ENCODE measurements around the gene RASL10A. TPM values are rescaled to one million over a fixed set of nuclear protein-coding genes. Genes with fewer than 3 reads are reported as not detected.

The RASL10A gene
- total RNA-seq, 1 experiment from 2014 or later = not detected

DNA sequence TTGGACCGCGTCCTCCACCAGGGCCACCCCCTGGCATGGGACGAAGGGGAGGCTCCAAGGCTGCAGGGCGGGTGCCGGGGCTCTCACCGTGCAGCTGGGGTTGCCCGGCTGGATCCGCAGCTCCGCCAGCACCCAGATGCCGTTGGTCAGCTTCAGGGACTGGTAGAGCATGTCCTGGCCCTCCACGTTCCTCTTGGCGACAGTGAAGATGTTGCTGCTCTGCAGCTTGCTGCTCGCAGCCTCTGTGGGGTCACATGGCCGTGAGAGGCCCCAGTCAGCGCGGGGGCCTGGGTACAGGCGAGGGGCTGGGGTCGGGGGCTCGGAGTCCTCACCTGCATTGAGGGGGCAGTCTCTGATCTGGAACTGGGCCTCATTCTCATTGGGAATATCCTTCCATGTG lies 14.8 kb upstream of the RASL10A start:
- no TSS peak for BruUV-seq (replicated peaks)
- TF ChIP-seq, protein P1, sequence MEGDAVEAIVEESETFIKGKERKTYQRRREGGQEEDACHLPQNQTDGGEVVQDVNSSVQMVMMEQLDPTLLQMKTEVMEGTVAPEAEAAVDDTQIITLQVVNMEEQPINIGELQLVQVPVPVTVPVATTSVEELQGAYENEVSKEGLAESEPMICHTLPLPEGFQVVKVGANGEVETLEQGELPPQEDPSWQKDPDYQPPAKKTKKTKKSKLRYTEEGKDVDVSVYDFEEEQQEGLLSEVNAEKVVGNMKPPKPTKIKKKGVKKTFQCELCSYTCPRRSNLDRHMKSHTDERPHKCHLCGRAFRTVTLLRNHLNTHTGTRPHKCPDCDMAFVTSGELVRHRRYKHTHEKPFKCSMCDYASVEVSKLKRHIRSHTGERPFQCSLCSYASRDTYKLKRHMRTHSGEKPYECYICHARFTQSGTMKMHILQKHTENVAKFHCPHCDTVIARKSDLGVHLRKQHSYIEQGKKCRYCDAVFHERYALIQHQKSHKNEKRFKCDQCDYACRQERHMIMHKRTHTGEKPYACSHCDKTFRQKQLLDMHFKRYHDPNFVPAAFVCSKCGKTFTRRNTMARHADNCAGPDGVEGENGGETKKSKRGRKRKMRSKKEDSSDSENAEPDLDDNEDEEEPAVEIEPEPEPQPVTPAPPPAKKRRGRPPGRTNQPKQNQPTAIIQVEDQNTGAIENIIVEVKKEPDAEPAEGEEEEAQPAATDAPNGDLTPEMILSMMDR (conservative IDR thresholded peaks at IDR 0.05) = no peak
- no peak for TF ChIP-seq EZH2 (IDR thresholded peaks at IDR 0.05; ENCODE audit: low read depth)
- H3K27me3 ChIP-seq (ENCODE audit: insufficient read depth, low read depth) = no peaks in the 10 kb centered on the region
- CTCF ChIA-PET = no interaction called here
- no peaks in the 10 kb centered on the region for H3K79me2 ChIP-seq (ENCODE audit: low read depth)
- no peak for DNase-seq
- POLR2A ChIA-PET (ENCODE audit: unreplicated experiment) = no interaction called here
- H3K4me2 ChIP-seq = no peak overlapping the region
- H3K4me3 ChIP-seq = no peak overlapping the region
- H3K4me1 ChIP-seq (replicated peaks; ENCODE audit: insufficient read depth) = no peaks in the 10 kb centered on the region
- no peak overlapping the region for H3K27ac ChIP-seq
- no peaks in the 10 kb centered on the region for H3F3A ChIP-seq (ENCODE audit: insufficient read depth, low read depth)
- H3K9me2 ChIP-seq (ENCODE audit: insufficient read depth) = no peaks in the 10 kb centered on the region
- H3K9me3 ChIP-seq (ENCODE audit: insufficient read depth, low read depth) = no peaks in the 10 kb centered on the region
- no peaks in the 10 kb centered on the region; the same call in 1 of the 2 replicates for H3K36me3 ChIP-seq (ENCODE audit: low read depth)
- H2AFZ ChIP-seq = no peak overlapping the region
- intact Hi-C loops (cut with micrococcal nuclease; ENCODE audit: unreplicated experiment) = no loop called here
- no peaks in the 10 kb centered on the region for H4K20me1 ChIP-seq (ENCODE audit: insufficient read depth)

GRCh38 chr22:29329581-29329980 lies 14.1 kb upstream of the RASL10A start:
- Histone ChIP-seq H3F3A (ENCODE audit: insufficient read depth, low read depth) (no peaks in the 10 kb centered on the region), H3K27ac (no peak overlapping the region), H3K4me3 (no peak overlapping the region), H4K20me1 (ENCODE audit: insufficient read depth) (no peaks in the 10 kb centered on the region), H3K9me3 (ENCODE audit: insufficient read depth, low read depth) (no peaks in the 10 kb centered on the region), H2AFZ (no peak overlapping the region), H3K4me2 (no peak overlapping the region), H3K36me3 (ENCODE audit: low read depth) (no peaks in the 10 kb centered on the region), H3K27me3 (ENCODE audit: insufficient read depth, low read depth) (no peaks in the 10 kb centered on the region), H3K79me2 (ENCODE audit: low read depth) (no peaks in the 10 kb centered on the region), H3K9me2 (ENCODE audit: insufficient read depth) (no peaks in the 10 kb centered on the region), H3K4me1 (replicated peaks; ENCODE audit: insufficient read depth) (no peaks in the 10 kb centered on the region)
- TF ChIP-seq, protein P1 (conservative IDR thresholded peaks at IDR 0.05) = no peak
- TF ChIP-seq EZH2 (IDR thresholded peaks at IDR 0.05; ENCODE audit: low read depth) = no peak
- no TSS peak for BruUV-seq (replicated peaks)
- intact Hi-C loops (cut with micrococcal nuclease; ENCODE audit: unreplicated experiment) = no loop called here
- no peak for DNase-seq
- POLR2A ChIA-PET (ENCODE audit: unreplicated experiment) = no interaction called here
- CTCF ChIA-PET = no interaction called here

DNA sequence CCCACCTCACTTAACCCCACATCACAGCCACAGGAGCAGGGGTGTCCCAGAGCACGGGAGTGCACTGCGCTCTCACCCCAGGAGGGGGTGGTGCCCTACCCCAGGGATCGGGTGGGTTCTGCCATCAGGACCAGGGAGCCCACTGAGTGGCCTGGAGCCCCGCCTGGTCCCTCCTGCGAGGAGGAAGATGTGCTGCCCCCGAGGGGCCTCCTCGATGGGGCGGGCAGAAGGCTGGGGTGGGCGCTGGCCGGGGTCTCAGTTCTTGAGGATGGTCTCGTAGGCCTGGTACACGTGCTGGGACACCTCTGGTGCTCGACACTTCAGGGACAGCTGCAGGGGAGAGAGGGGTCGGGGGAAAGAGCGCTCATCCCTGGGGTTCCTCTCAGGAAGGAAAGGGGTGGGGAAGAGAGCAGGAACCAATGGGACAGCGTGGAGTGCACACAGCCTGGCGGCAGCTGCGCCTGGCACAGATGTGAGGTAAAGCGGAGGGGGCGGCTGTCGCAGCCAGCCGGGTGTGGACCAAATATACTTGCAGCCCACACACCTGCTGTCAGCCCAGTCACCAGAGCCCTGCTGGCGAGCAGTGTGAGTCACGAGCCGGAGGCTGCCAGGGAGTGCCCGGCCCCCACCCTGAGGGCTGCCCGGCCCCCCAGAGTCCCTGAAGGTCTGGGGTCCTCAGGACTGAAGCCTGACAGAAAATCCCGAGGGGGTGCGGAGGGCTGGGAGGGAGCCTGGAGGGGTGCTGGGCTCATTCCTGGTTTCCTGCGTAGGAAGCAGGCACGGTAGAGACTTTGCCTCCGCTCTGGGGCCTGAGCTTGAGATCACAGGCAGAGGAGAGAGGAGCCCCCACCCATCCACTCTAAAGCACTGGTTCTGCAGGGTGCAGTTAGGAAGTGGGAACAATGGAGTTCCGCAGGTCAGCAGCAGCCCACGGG lies 13.3 kb upstream of the RASL10A start:
- POLR2A ChIA-PET (ENCODE audit: unreplicated experiment) = no interaction called here
- Histone ChIP-seq H3K4me3 (no peak overlapping the region), H3K27me3 (ENCODE audit: insufficient read depth, low read depth) (no peaks in the 10 kb centered on the region), H3K79me2 (ENCODE audit: low read depth) (no peaks in the 10 kb centered on the region), H3K4me1 (replicated peaks; ENCODE audit: insufficient read depth) (no peaks in the 10 kb centered on the region), H3K36me3 (ENCODE audit: low read depth) (no peaks in the 10 kb centered on the region), H3K4me2 (no peak overlapping the region), H3F3A (ENCODE audit: insufficient read depth, low read depth) (no peaks in the 10 kb centered on the region), H3K27ac (no peak overlapping the region), H3K9me3 (ENCODE audit: insufficient read depth, low read depth) (no peaks in the 10 kb centered on the region), H2AFZ (no peak overlapping the region), H4K20me1 (ENCODE audit: insufficient read depth) (no peaks in the 10 kb centered on the region), H3K9me2 (ENCODE audit: insufficient read depth) (no peaks in the 10 kb centered on the region)
- CTCF ChIA-PET = no interaction called here
- intact Hi-C loops (cut with micrococcal nuclease; ENCODE audit: unreplicated experiment) = no loop called here
- no TSS peak for BruUV-seq (replicated peaks)
- DNase-seq = no peak
- no peak for TF ChIP-seq EZH2 (IDR thresholded peaks at IDR 0.05; ENCODE audit: low read depth)
- TF ChIP-seq, protein P1 (conservative IDR thresholded peaks at IDR 0.05) = no peak

Data from PC-9 (cell line).